ENCODE data around the gene CHRDL2.

The CHRDL2 gene

DNA sequence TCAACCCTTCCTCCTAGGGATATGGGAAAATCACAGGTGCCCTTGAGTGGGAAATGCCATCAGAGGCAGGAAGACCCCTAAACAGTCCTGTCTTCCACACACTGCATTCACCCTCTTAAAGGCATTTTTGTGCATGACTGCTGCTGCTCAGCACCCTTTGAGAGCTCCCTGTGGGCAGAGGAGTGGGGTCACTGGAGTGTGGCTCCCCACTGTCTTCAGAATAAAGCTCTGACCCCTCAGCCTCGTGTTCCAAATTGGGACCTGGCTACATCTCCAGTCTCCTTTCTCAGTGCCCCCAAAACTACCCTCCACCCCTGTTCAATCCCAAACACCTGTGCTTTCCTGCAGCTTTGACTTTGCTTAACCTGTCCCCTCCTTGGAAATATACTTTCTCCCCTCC lies 46.6 kb downstream of the CHRDL2 start:
- no peak for DNase-seq

DNA sequence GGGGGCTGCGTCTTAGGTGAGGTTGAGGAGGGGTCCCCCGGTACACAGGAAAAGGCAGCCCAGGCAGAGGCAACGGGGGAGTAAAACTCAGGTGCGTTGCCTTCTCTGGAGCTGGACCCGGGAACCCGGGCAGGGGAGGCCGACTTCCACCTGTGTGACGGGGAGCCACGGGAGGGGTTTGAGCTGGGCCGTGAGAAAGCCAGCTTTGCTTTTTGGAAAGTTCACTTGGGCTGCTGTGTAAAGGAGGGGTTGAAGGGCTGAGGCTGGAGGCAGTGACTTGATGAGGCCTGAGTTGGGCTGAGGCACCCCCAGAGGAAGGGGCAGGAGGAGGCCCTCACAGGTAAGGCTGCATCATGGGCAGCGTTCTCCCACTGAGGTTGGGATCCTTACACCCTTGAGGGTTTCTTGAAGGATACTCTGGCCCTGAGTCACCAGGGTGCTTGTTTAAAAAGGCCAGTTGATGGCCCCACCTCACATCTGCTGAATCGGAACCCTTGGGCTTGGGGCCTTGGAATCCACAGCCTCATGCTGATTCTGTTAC lies 47.2 kb downstream of the CHRDL2 start:
- DNase-seq, result no peak

DNA sequence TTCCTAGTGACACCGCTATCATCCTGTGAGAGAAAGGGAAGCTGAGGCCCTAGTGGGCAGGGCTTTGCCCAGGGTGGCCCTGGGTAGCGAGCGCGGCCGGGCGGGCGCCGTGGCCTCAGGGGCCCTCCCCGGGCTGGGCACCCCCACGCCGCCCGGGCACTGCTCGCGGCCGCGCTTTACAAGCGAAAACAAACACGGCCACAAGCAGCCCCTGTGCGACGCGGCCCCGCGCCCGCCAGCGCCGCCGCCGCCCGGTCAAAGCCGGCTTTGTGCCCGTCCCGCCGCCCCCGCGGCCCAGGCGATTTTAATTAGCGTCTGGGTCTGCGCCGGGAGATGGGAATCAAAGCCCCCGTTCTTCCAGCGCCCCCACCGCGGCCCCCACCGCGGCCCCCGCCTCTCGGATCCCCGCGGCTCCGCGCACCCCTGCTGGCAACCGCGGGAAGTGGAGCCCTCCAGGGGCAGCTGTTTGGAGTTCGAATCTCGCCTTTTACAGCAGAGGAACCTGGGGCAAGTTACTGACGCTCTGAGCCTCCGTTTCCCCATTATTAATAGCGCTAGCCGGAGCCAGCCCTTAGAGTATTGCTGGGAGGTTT lies 47.9 kb downstream of the CHRDL2 start:
- DNase-seq, result no peak

DNA sequence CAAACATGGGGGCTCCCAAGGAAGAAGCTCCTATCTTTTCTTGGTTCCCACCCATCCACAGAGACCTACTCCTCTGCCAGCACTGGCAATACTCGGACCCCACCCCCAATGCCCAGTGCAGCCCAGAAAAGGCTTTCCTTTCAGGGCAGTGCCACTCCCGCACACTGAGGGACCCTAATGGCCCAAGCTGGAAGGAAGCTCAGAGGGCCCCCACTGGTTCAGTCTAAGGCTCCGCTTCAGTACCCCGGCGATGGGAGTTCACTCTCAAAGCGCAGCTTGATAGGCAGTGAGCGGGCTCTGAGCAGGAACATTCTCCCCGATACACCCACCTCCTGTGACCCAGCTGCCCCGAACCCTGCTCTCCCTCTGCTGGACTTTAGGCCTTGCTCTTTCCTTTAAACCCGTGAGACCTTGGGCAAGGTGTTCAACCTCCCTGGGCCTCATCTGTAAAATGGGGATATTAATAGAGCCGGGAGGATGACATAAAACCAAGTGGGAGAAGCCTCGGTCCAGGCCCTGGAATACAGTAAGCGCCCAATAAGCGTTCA lies 48.4 kb downstream of the CHRDL2 start:
- DNase-seq, result no peak

GRCh38 chr11:74681686-74682651 lies 49.3 kb downstream of the CHRDL2 start:
- DNase-seq, result no peak

DNA sequence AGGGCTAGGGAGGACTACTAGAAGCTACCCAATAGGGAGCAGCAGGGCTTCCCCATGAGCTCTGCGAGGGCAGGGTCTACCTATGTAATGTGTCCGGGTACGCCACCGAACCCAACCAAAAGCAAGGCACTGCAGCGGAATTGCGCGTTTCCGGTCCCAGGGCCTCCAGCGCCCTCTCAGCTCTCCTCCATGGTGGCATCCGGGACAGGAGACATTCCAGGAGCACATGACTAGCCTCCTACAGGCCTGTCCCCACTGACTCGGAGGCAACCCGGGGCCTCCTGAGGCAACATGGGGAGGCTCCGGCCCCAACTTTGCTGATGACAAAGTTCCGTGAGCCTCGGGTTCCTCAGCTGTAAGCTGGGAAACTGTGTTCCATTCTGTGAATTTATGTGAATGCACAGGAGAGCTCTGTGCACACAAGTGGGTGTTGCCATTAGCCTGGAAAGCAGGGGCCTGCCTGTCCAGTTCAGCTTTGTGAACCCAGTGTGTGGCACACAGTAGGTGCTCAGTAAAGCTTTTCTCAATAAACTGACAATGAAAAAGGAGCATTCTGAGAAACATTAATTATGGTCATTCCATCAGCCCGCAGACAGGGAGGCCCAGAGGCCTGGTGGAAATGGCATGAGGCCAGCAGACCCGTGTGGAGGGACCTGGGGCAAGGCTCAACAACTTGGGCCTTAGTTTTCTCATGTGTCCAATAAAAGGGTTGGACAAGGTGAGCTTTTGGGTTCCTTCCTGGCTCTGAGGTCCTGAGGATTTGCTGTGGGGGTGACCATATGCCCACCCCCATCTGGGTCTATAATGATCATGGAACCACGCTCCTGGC lies 50.3 kb downstream of the CHRDL2 start:
- DNase-seq, result peak; percentile 35

DNA sequence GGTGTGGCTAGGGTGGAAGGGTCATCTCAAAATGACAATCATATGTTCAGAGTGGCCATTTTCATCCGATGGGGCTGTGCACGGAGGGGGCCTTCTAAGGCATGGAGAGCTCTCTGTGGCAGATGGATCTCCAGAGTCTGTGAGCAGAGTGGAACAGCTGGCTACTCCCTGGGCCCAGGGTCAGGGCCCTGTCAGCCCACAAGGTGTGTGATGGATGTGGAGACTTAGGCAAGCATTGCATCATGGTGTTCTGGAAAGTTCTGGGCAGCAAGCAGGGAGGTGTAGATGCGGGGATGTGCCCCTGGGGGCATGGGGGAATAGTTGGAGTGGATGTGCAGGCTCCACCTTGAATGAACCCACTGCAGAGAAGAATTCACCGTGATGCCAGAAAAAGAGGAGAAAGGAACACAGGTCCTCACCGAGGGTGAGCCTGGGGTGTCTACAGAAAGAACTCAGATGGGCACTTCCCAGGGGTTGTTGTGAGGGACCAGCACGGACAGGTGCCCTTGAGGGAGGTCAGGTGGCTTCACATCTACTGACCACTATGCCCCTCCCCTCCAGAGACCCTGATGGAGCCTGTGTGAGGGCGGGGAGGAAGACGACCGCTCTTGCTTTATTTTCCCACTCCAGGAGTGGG lies 51.1 kb downstream of the CHRDL2 start:
- peak; percentile 37 for DNase-seq

DNA sequence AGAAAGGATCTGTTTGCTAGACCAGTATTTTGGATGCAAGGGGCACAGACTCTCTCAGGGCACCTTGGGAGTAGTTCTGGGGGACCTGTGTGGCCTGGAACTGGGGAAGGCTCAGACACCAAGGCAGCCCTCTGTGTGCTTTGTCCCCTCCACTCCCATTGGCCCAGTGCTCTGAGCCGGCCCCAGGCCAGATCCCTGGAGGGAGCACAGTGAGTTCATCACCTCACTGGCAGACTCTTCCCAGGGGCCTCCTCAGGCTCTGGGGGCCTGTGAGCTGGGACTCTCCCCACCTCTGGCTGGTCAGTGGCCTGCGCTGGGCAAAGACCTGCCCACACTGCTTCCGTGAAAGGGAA lies 51.7 kb downstream of the CHRDL2 start:
- peak; percentile 44 for DNase-seq

GRCh38 chr11:74678591-74679512 lies 52.4 kb downstream of the CHRDL2 start:
- DNase-seq, result peak; percentile 28

DNA sequence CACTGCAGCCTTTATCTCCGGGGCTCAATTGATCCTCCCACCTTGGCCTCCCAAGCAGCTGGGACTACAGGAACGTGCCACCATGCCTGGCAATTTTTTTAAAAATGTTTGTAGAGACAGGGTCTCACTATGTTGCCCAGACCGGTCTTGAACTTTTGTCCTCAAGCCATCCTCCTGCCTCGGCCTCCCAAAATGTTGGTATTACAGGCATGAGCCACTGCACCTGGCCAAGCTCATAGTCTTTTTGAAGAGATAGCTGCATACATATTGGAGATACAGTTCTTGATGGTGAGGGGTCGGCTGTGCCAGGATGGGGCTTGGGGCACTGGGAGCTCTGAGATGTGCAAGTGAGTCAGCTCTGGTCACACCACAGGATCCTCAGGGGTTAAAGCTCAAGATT lies 53.2 kb downstream of the CHRDL2 start:
- DNase-seq, result peak; percentile 0

GRCh38 chr11:74677131-74677530 lies 54.1 kb downstream of the CHRDL2 start:
- no peak for DNase-seq

DNA sequence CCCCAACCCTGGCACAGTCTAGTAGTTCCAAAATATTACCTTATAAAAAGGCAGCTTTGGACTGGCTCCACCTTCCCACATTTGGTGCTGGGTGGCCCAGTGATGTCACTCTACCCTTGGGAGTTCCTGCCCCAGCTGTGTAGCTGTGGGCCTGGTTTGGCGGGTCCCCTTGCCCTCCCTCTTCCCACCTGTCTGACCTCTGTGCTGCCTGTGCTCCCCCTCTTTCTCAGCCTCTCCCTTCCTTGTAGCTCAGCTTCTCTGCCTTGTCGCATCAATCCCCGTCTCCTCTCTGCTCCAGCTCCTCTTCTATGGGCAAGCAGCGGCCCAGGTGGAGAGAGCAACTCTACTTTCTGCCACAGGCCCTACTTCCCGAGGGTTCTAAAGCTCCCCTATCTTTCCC lies 54.6 kb downstream of the CHRDL2 start:
- peak; percentile 34 for DNase-seq

GRCh38 chr11:74675761-74676160 lies 55.5 kb downstream of the CHRDL2 start:
- DNase-seq, result no peak

- no peak for DNase-seq
Observed at GRCh38 chr11:74673693-74674360, 57.4 kb downstream of the CHRDL2 start.

- DNase-seq, result no peak
Observed at GRCh38 chr11:74672956-74673692, 58.1 kb downstream of the CHRDL2 start.

GRCh38 chr11:74672332-74672955 lies 58.8 kb downstream of the CHRDL2 start:
- no peak for DNase-seq

DNA sequence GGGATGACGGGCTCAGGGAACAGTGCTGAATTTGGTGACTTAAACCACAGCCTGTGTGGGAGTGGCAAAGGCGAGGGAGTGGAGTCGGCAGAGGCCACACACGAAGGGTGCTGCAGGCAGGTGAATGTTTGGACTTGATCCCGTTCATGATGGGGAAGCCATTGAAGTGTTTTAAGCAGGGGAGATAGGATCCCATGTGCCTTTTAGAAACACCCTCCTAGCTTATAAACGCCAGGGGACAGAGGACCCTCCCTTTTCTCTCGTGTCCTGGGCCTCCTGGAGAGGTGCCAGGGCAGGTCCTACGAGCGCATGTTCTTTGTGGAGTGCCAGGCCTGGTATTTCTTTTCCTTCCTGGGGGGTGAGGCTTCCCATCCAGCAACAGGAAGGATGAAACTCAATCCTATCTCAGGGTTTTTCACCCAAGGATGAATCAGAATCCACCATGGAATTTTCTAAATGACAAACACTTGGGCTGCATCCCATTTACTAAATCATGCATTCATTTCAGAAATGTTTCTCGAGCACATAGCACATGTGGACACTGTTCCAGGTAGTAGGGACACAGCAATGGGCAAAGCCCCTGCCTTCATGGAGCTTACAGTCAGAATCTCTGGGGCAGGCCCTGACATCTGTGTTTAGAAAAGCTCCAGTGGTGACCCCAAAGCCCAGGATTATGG lies 59.6 kb downstream of the CHRDL2 start:
- no peak for DNase-seq

- no peak for DNase-seq
Observed at GRCh38 chr11:74670171-74670570, 61.1 kb downstream of the CHRDL2 start.

All from activated CD8-positive, alpha-beta memory T cell treated with anti-CD3 and anti-CD28 coated beads, Interleukin-2, amount 50 U/mL, for 48 hours (primary cell).